HepG2 (cell line): ENCODE results near the gene QSOX2.

ENCODE experiments used
- CREB1 ChIP-seq, 2 experiments: fragments of 450-650 bp in 1 of 2; IDR thresholded peaks; 2 replicates each; pipeline ENCODE4 v1.6.1; 2016 to 2017; ENCODE audit warnings: control low read depth in 1 of 2, mild to moderate bottlenecking in 1 of 2, missing compliant biosample characterization in 1 of 2, missing genetic modification characterization in 1 of 2
- EZH2 ChIP-seq: conservative IDR thresholded peaks from 2 replicates; pipeline ENCODE4 v1.6.1; 2012; ENCODE audit warnings: mild to moderate bottlenecking, low read depth, low read length, moderate library complexity
- ZNF564 ChIP-seq: sonication (generic); formaldehyde crosslinking; IDR thresholded peaks from 2 replicates; pipeline ENCODE4 v1.8.1; 2023; ENCODE audit warnings: mild to moderate bottlenecking, missing genetic modification reagents

- TF ChIP-seq EZH2 = no peak; the same call in 1 of the 2 replicates
- TF ChIP-seq ZNF564 (CRISPR knock-in tag) = no peak
- TF ChIP-seq CREB1 (IDR thresholded peaks at IDR 0.05) = no peak
- no peak for TF ChIP-seq CREB1 (CRISPR knock-in tag; IDR thresholded peaks at IDR 0.05)
These were observed 52.3 kb downstream of the QSOX2 start for GRCh38 chr9:136193127-136193890.
